Measurements from ENCODE around the gene CPNE9. TPM values are rescaled to one million over a fixed set of nuclear protein-coding genes. Genes with fewer than 3 reads are reported as not detected.

CPNE9 gene
- total RNA-seq, 1 donor from 2014 or later = 0.44 TPM

GRCh38 chr3:9765865-9766264, 62.2 kb downstream of the CPNE9 start:
- H3K9me3 ChIP-seq = no peaks in the 10 kb centered on the region
- ATAC-seq (no peak), DNase-seq (no peak)
- H3K36me3 ChIP-seq = peaks cover 45% of the 10 kb centered on the region
- H3K27me3 ChIP-seq (ENCODE audit: low read depth) = no peaks in the 10 kb centered on the region
- intact Hi-C loops (cut with DNase I) = no loop called here
- H3K27ac ChIP-seq = no peak overlapping the region
- peaks cover 42% of the 10 kb centered on the region for H3K4me1 ChIP-seq
- H3K4me3 ChIP-seq = no peak overlapping the region
- no peak for TF ChIP-seq CTCF (IDR thresholded peaks at IDR 0.05)

- ATAC-seq (peak in 1 of 2 donors; percentile 42), DNase-seq (peak; percentile 55)
- Histone ChIP-seq H3K9me3 (no peaks in the 10 kb centered on the region), H3K36me3 (peaks cover 34% of the 10 kb centered on the region), H3K27me3 (ENCODE audit: low read depth) (no peaks in the 10 kb centered on the region), H3K4me1 (peaks cover 47% of the 10 kb centered on the region), H3K27ac (peak overlapping the region; percentile 38), H3K4me3 (peak overlapping the region; percentile 20)
- intact Hi-C loops (cut with DNase I) = no loop called here
- no peak for TF ChIP-seq CTCF (IDR thresholded peaks at IDR 0.05)
Observed at GRCh38 chr3:9767418-9767817, 63.8 kb downstream of the CPNE9 start.

- ATAC-seq (no peak), DNase-seq (no peak)
- peak overlapping the region; percentile 87 for H3K4me3 ChIP-seq
- H3K27me3 ChIP-seq (ENCODE audit: low read depth) = no peaks in the 10 kb centered on the region
- TF ChIP-seq CTCF (IDR thresholded peaks at IDR 0.05) = no peak
- H3K4me1 ChIP-seq = peaks cover 47% of the 10 kb centered on the region
- H3K27ac ChIP-seq = peak overlapping the region; percentile 38
- H3K9me3 ChIP-seq = no peaks in the 10 kb centered on the region
- H3K36me3 ChIP-seq = peaks cover 26% of the 10 kb centered on the region
- intact Hi-C loops (cut with DNase I) = no loop called here
Observed at GRCh38 chr3:9768141-9768775, 64.6 kb downstream of the CPNE9 start.

- H3K4me1 ChIP-seq = peaks cover 47% of the 10 kb centered on the region
- H3K4me3 ChIP-seq = peak overlapping the region; percentile 87
- ATAC-seq (no peak), DNase-seq (no peak)
- no peaks in the 10 kb centered on the region for H3K9me3 ChIP-seq
- intact Hi-C loops (cut with DNase I) = no loop called here
- no peaks in the 10 kb centered on the region for H3K27me3 ChIP-seq (ENCODE audit: low read depth)
- H3K27ac ChIP-seq = peak overlapping the region; percentile 87
- peaks cover 18% of the 10 kb centered on the region for H3K36me3 ChIP-seq
- no peak for TF ChIP-seq CTCF (IDR thresholded peaks at IDR 0.05)
Observed at GRCh38 chr3:9769012-9769411, 65.4 kb downstream of the CPNE9 start.

- intact Hi-C loops (cut with DNase I) = no loop called here
- peak within 1 kb of the TSS; percentile 87 for H3K27ac ChIP-seq
- H3K4me3 ChIP-seq = peak within 1 kb of the TSS; percentile 87
- H3K4me1 ChIP-seq = peaks cover 47% of the 10 kb centered on the region
- ATAC-seq (peak; percentile 95 to 98), DNase-seq (peak; percentile 88)
- TF ChIP-seq CTCF (IDR thresholded peaks at IDR 0.05) = no peak
- peaks cover 12% of the 10 kb centered on the region for H3K36me3 ChIP-seq
- no peaks in the 10 kb centered on the region for H3K9me3 ChIP-seq
- no peaks in the 10 kb centered on the region for H3K27me3 ChIP-seq (ENCODE audit: low read depth)
Observed at GRCh38 chr3:9769426-9770275, 66.0 kb downstream of the CPNE9 start, which contains the start of gene CAMK1. CAMK1 (minus strand) TSS chr3:9769947; CDS start chr3:9767749, 2,198 bp downstream.

All from lower lobe of right lung (tissue), 2 donors.